ENCODE results near the gene EPHB4.

Gene EPHB4

DNA sequence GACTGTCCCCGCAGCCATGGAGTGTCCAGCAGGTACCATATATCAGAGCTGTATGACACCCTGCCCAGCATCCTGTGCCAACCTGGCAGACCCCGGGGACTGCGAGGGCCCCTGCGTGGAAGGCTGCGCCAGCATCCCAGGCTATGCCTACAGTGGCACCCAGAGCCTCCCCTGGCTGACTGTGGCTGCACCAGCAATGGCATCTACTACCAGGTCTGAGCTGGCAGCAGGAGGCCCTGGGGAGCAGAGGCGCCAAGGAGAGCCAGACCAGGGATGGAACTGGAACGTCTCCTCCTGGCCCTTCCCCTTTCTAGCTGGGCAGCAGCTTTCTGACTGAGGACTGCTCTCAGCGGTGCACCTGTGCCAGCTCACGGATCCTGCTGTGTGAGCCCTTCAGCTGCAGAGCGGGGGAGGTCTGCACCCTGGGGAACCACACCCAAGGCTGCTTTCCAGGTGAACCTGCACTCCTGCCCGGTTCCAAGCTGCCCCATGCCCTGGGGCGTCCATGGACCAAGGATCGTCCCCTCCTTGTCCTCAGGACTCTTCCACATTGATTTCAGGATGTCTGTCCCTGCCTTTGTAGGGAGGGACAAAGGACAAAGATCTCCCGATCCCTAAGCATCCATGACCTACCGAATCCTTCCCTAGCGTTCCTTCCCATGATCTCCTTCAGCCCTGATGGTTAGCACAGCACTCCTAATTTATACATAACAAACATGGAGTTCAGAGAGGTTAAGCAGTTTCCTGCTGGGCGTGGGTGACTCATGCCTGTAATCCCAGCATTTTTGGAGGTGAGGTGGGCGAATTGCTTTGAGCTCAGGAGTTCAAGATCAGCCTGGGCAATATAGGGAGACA lies 33.3 kb downstream of the EPHB4 start:
- TF ChIP-seq, protein P1, sequence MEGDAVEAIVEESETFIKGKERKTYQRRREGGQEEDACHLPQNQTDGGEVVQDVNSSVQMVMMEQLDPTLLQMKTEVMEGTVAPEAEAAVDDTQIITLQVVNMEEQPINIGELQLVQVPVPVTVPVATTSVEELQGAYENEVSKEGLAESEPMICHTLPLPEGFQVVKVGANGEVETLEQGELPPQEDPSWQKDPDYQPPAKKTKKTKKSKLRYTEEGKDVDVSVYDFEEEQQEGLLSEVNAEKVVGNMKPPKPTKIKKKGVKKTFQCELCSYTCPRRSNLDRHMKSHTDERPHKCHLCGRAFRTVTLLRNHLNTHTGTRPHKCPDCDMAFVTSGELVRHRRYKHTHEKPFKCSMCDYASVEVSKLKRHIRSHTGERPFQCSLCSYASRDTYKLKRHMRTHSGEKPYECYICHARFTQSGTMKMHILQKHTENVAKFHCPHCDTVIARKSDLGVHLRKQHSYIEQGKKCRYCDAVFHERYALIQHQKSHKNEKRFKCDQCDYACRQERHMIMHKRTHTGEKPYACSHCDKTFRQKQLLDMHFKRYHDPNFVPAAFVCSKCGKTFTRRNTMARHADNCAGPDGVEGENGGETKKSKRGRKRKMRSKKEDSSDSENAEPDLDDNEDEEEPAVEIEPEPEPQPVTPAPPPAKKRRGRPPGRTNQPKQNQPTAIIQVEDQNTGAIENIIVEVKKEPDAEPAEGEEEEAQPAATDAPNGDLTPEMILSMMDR (IDR thresholded peaks at IDR 0.05) = no peak
- no peak overlapping the region for H3K27ac ChIP-seq
- H3K4me1 ChIP-seq (ENCODE audit: control insufficient read depth in 1 of 2, insufficient read depth in 1 of 2, low read depth in 1 of 2, low read length in 1 of 2) = peaks cover 0 to 3% of the 10 kb centered on the region in 2 experiments
- peaks cover 11% of the 10 kb centered on the region for H3K27me3 ChIP-seq
- no peaks in the 10 kb centered on the region for H3K36me3 ChIP-seq
- no peaks in the 10 kb centered on the region for H3K9me3 ChIP-seq
- no peak overlapping the region for H3K4me3 ChIP-seq (ENCODE audit: low read depth in 1 of 2, low read length in 1 of 2)

DNA sequence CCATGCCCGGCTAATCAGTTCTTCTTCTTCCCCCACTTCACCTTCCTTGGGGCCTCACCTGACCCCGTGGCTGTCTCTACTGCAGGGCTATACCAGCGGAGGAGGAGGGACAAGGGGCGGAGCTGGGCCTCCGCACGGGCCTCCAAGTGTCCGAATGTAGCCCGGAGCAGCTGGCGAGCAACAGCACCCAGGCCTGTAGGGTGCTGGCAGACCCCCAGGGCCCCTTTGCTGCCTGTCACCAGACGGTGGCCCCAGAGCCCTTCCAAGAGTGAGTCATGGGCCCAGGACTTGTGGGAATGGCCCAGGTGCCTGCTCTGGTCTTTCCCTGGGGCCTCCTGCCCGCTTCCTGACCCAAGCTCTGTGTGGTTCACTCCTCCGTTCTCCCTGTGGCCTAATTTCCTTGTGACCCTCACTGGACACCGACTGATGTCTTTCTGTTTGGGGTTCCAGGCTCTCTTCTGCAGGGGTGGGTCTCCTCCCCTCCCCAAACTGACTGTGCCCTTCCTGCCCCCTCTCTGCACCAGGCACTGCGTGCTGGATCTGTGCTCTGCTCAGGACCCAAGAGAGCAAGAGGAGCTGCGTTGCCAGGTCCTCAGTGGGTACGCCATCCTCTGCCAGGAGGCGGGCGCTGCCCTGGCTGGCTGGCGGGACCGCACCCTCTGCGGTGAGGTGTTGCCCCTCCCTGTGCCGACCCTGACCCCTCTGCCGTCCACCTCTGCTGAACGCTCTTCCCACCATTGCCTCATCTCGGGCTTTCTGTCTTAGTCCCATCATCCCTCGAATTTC lies 35.2 kb downstream of the EPHB4 start:
- Histone ChIP-seq H3K4me1 (ENCODE audit: control insufficient read depth in 1 of 2, insufficient read depth in 1 of 2, low read depth in 1 of 2, low read length in 1 of 2) (no peaks in the 10 kb centered on the region), H3K27me3 (peaks cover 11% of the 10 kb centered on the region), H3K27ac (no peak overlapping the region), H3K9me3 (no peaks in the 10 kb centered on the region), H3K4me3 (ENCODE audit: low read depth in 1 of 2, low read length in 1 of 2) (no peak overlapping the region), H3K36me3 (no peaks in the 10 kb centered on the region)
- TF ChIP-seq, protein P1 (IDR thresholded peaks at IDR 0.05) = no peak

DNA sequence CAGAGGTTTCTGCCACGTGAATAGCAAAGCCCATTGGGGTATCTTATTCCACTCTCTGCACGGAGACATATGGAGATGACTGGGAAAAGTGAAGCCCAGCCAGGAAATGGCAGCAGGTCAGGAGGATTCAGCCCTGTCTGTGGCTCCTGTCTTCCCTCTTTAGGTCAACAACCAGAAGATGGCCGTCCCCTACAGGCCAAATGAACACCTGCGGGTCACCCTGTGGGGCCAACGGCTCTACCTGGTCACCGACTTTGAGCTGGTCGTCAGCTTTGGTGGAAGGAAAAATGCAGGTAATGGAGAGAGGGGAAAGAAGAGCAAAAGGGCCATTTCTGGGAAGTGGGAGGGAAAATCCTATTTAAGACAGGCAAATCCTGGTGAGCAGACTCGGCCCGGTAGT lies 38.3 kb downstream of the EPHB4 start:
- no peaks in the 10 kb centered on the region for H3K4me1 ChIP-seq (ENCODE audit: control insufficient read depth in 1 of 2, insufficient read depth in 1 of 2, low read depth in 1 of 2, low read length in 1 of 2)
- no peaks in the 10 kb centered on the region for H3K9me3 ChIP-seq
- H3K27me3 ChIP-seq = peaks cover 28% of the 10 kb centered on the region
- H3K4me3 ChIP-seq (ENCODE audit: low read depth in 1 of 2, low read length in 1 of 2) = no peak overlapping the region
- TF ChIP-seq, protein P1 (IDR thresholded peaks at IDR 0.05) = no peak
- no peak overlapping the region for H3K27ac ChIP-seq
- H3K36me3 ChIP-seq = no peaks in the 10 kb centered on the region

DNA sequence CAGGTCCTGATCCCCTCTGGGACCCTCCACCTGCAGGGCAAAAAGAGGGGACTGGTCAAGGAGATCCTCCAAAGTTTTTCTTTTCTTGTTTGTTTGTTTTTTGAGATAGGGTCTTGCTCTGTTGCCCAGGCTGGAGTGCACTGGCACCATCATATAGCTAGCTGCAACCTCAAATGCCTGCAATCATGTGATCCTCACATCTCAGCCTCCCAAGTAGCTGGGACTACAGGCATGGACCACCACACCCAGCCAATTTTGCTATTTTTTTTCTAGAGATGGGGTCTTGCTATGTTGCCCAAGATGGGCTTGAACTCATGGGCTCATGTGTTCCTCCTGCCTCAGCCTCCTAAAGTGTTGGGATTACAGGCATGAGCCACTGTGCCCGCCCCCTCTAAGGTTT lies 41.0 kb downstream of the EPHB4 start:
- H3K27ac ChIP-seq = no peak overlapping the region
- H3K9me3 ChIP-seq = no peaks in the 10 kb centered on the region
- no peak overlapping the region for H3K4me3 ChIP-seq (ENCODE audit: low read depth in 1 of 2, low read length in 1 of 2)
- H3K4me1 ChIP-seq (ENCODE audit: control insufficient read depth in 1 of 2, insufficient read depth in 1 of 2, low read depth in 1 of 2, low read length in 1 of 2) = no peaks in the 10 kb centered on the region
- H3K27me3 ChIP-seq = peaks cover 21% of the 10 kb centered on the region
- TF ChIP-seq, protein P1 (IDR thresholded peaks at IDR 0.05) = no peak
- no peaks in the 10 kb centered on the region for H3K36me3 ChIP-seq

DNA sequence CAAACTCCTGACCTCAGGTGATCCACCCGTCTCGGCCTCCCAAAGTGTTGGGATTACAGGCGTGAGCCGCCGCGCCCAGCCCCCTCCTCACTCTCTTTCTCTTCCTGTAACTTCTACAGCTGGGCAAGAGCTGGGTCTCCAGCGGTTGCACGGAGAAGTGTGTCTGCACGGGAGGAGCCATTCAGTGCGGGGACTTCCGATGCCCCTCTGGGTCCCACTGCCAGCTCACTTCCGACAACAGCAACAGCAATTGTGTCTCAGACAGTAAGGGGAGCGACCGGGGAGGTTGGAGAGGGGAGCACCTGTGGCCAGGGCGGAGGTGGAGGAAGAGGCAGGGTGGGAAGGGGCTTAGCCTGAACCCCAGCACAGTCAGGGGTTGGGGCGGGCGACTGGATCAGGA lies 41.4 kb downstream of the EPHB4 start:
- TF ChIP-seq, protein P1 (IDR thresholded peaks at IDR 0.05) = no peak
- H3K27me3 ChIP-seq = peaks cover 21% of the 10 kb centered on the region

More for the DNA sequence above, 41.4 kb downstream of the EPHB4 start:
- Histone ChIP-seq H3K4me3 (ENCODE audit: low read depth in 1 of 2, low read length in 1 of 2) (no peak overlapping the region), H3K9me3 (no peaks in the 10 kb centered on the region), H3K27ac (no peak overlapping the region), H3K4me1 (ENCODE audit: control insufficient read depth in 1 of 2, insufficient read depth in 1 of 2, low read depth in 1 of 2, low read length in 1 of 2) (no peaks in the 10 kb centered on the region), H3K36me3 (no peaks in the 10 kb centered on the region)

All from neutrophil (primary cell).